GM23248 (cell line): Measurements from ENCODE around the gene EEPD1.

ENCODE experiments used
- EZH2 ChIP-seq: fragments of 200-600 bp; sonication (generic); IDR thresholded peaks from 2 replicates; pipeline ENCODE4 v1.6.1; 2018; ENCODE audit warnings: antibody characterized with exemption, mild to moderate bottlenecking; ENCODE audit not compliant: insufficient read depth, poor library complexity, severe bottlenecking
- EZH2phosphoT487 ChIP-seq: fragments of 200-600 bp; sonication (generic); IDR thresholded peaks from 2 replicates; pipeline ENCODE4 v1.6.1; 2018; ENCODE audit warnings: antibody characterized with exemption, moderate library complexity, mild to moderate bottlenecking, low read depth; ENCODE audit not compliant: insufficient read depth

- no peak for TF ChIP-seq EZH2
- no peak for TF ChIP-seq EZH2phosphoT487
Measured at GRCh38 chr7:36219429-36219828, 66.4 kb downstream of the EEPD1 start.
